Panc1 (cell line): ENCODE results near the gene NDEL1. TPM values are rescaled to one million over a fixed set of nuclear protein-coding genes. Genes with fewer than 3 reads are reported as not detected.

Experiments
- ATAC-seq: fragments of 200-7000 bp; cut with Tn5 transposase; 2 replicates; pipeline ENCODE4 v1.9.1; 2020; ENCODE audit warnings: mild to moderate bottlenecking, moderate library complexity
- BruUV-seq: library from RNA; stranded (reverse); fragments of 400-500 nt; replicated peaks from 2 replicates; lab custom pipeline; 2021; lab: Mats Ljungman, UMichigan
- CTCF ChIA-PET: fragments of 300-600 bp; sonication (Branson Sonifier 250); formaldehyde crosslinking; loops from one replicate; lab custom pipeline; 2022; ENCODE audit warnings: antibody characterized with exemption; lab: Charles Lee
- POLR2A ChIA-PET: fragments of 300-600 bp; sonication (Branson Sonifier 250); formaldehyde crosslinking; loops from one replicate; lab custom pipeline; 2022; ENCODE audit warnings: antibody characterized with exemption; lab: Charles Lee
- DNase-seq: peaks from one replicate; pipeline ENCODE4 v3.0.0-alpha.2; 2010; ENCODE audit warnings: low read depth, low spot score
- H3K27ac ChIP-seq: 2 replicates; pipeline ENCODE4 v1.5.1; 2011; ENCODE audit warnings: mild to moderate bottlenecking, low read length, inconsistent platforms
- H3K27me3 ChIP-seq: fragments of 200-500 bp; sonication (Bioruptor generic); 2 replicates; pipeline ENCODE4 v1.6.0; 2014; ENCODE audit warnings: low read length, inconsistent platforms; ENCODE audit not compliant: control insufficient read depth, insufficient read depth
- H3K36me3 ChIP-seq: fragments of 200-500 bp; sonication (Bioruptor generic); 2 replicates; pipeline ENCODE4 v1.5.1; 2014; ENCODE audit warnings: inconsistent platforms, mild to moderate bottlenecking, low read length, moderate library complexity; ENCODE audit not compliant: control insufficient read depth, insufficient read depth
- H3K4me1 ChIP-seq: 2 replicates; pipeline ENCODE4 v1.5.1; 2011; ENCODE audit warnings: inconsistent platforms, mild to moderate bottlenecking, low read length, moderate library complexity; ENCODE audit not compliant: control insufficient read depth, insufficient read depth
- H3K4me3 ChIP-seq, 2 experiments: 2 replicates each; pipeline ENCODE4 v1.5.1; 2011 to 2012; ENCODE audit warnings: low read depth in 2 of 2, low read length in 2 of 2, mild to moderate bottlenecking in 2 of 2, inconsistent platforms in 1 of 2, moderate library complexity in 1 of 2
- H3K9me3 ChIP-seq: fragments of 200-500 bp; sonication (Bioruptor generic); 2 replicates; pipeline ENCODE4 v1.5.1; 2014; ENCODE audit warnings: low read depth, mild to moderate bottlenecking, inconsistent platforms, low read length, moderate library complexity; ENCODE audit not compliant: control insufficient read depth, insufficient read depth
- CTCF ChIP-seq: fragments of 450-650 bp; IDR thresholded peaks from 2 replicates; pipeline ENCODE4 v1.5.1; 2017; ENCODE audit warnings: mild to moderate bottlenecking
- POLR2AphosphoS5 ChIP-seq: IDR thresholded peaks from 2 replicates; pipeline ENCODE4 v1.6.1; 2012; ENCODE audit warnings: mild to moderate bottlenecking, low read depth, low read length, moderate library complexity
- REST ChIP-seq, 2 experiments: IDR thresholded peaks; 2 replicates each; pipeline ENCODE4 v1.6.1; 2011 to 2012; ENCODE audit warnings: low read depth in 2 of 2, control low read depth in 1 of 2, low read length in 1 of 2, mild to moderate bottlenecking in 1 of 2, moderate library complexity in 1 of 2; ENCODE audit not compliant: insufficient read depth in 1 of 2
- SIN3A ChIP-seq: IDR thresholded peaks from 2 replicates; pipeline ENCODE4 v1.6.1; 2012; ENCODE audit warnings: low read depth, mild to moderate bottlenecking, low read length, moderate library complexity, borderline replicate concordance; ENCODE audit not compliant: insufficient read depth
- TCF7L2 ChIP-seq: IDR thresholded peaks from 2 replicates; pipeline ENCODE4 v1.6.1; 2011; ENCODE audit warnings: mild to moderate bottlenecking, low read depth, low read length, inconsistent platforms
- in situ Hi-C: cut with HindIII; loops from 2 replicates; pipeline ENCODE4 v1.10.0; 2016; ENCODE audit warnings: low sequenced_read_pairs, low pct_unique_long_range_greater_than_20kb
- intact Hi-C: fragments of 100-400 bp; cut with micrococcal nuclease; formaldehyde crosslinking; loops from one replicate; pipeline ENCODE4 v1.10.0; 2022; ENCODE audit not compliant: unreplicated experiment
- total RNA-seq: library from RNA; stranded (reverse); gene quantifications from one replicate; pipeline ENCODE4 v1.2.1, GENCODE V29; 2021; ENCODE audit not compliant: unreplicated experiment

NDEL1 gene
- total RNA-seq, 1 experiment from 2014 or later, result 44.8 TPM

DNA sequence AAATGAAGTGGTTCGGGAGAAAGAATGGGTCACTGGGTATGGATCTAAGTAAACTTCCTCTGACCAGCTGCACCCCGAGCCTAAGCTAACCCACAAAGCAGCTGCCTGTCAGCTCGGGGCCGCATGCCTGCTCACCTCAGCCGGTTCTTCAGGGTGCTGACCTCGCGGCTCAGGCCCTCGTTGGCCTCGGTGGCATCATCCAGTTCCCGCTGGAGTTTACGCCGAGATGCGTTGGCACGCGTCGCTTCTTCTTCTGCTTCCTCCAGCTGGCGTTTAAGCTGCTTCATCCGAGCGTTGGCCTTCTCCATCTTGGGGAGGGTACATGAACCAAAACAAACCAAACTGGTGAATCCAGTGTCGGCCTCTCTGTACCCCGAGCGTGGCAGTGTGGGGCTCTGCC is 41.1 kb downstream of the NDEL1 start:
- intact Hi-C loops (no loop called here), in situ Hi-C loops (no loop called here)
- no peaks in the 10 kb centered on the region for H3K9me3 ChIP-seq
- no peak overlapping the region for H3K4me3 ChIP-seq
- no peaks in the 10 kb centered on the region; the same call in 1 of the 2 replicates for H3K36me3 ChIP-seq
- BruUV-seq, result no TSS peak
- no peak for DNase-seq
- TF ChIP-seq TCF7L2 (no peak), SIN3A (no peak)
- ChIA-PET CTCF (no interaction called here), POLR2A (no interaction called here)
- H3K27ac ChIP-seq, result no peak overlapping the region
- no peak for ATAC-seq
- H3K4me1 ChIP-seq, result no peaks in the 10 kb centered on the region
- H3K27me3 ChIP-seq, result no peaks in the 10 kb centered on the region

DNA sequence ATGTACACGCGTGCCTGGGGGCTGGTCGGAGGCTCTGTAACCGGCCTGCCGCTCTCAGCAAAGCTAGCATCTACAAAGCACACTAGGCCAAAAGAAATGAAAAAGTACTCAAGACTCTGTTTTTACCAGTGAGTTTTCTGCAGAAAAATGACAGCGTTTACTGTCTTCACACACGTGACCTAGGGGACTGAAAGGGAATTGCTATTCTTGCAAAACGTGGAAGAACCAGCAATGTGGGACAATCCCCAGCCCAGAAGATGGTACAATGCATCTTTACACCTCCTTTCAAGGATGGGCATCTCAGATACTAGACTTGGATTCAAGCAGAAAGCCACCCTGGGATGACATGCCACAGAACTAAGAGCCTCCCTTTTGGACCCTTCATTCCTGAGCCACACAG is 41.5 kb downstream of the NDEL1 start:
- H3K27me3 ChIP-seq, result no peaks in the 10 kb centered on the region
- ChIA-PET CTCF (no interaction called here), POLR2A (no interaction called here)
- H3K36me3 ChIP-seq, result no peaks in the 10 kb centered on the region; the same call in 1 of the 2 replicates
- no peaks in the 10 kb centered on the region for H3K4me1 ChIP-seq
- TF ChIP-seq REST (IDR thresholded peaks at IDR 0.05; ENCODE audit: insufficient read depth in 1 of 2, low read depth in 2 of 2, low read length in 1 of 2), result no peak
- TF ChIP-seq TCF7L2, result no peak
- no peak for TF ChIP-seq CTCF
- TF ChIP-seq SIN3A, result no peak
- TF ChIP-seq POLR2AphosphoS5, result no peak
- ATAC-seq (no peak), DNase-seq (no peak)
- no peaks in the 10 kb centered on the region for H3K9me3 ChIP-seq
- H3K27ac ChIP-seq, result no peak overlapping the region
- intact Hi-C loops (no loop called here), in situ Hi-C loops (no loop called here)
- H3K4me3 ChIP-seq, result no peak overlapping the region
- no TSS peak for BruUV-seq

GRCh38 chr17:8477715-8478441 is 42.2 kb downstream of the NDEL1 start:
- ChIA-PET CTCF (no interaction called here), POLR2A (no interaction called here)
- no peak for TF ChIP-seq CTCF
- TF ChIP-seq SIN3A, result no peak
- no peak for TF ChIP-seq POLR2AphosphoS5
- H3K27me3 ChIP-seq, result no peaks in the 10 kb centered on the region
- H3K27ac ChIP-seq, result no peak overlapping the region
- H3K4me1 ChIP-seq, result no peaks in the 10 kb centered on the region
- DNase-seq, result no peak
- no peaks in the 10 kb centered on the region for H3K9me3 ChIP-seq
- in situ Hi-C loops (no loop called here), intact Hi-C loops (no loop called here)
- no TSS peak for BruUV-seq
- ATAC-seq, result no peak
- no peaks in the 10 kb centered on the region; the same call in 1 of the 2 replicates for H3K36me3 ChIP-seq
- H3K4me3 ChIP-seq, result no peak overlapping the region
